Effector CD8-positive, alpha-beta T cell (primary cell): ENCODE results near the gene AKR1C8.
"Not testable (repeated sequence)": the region's sequence is repeated elsewhere in the genome, so short reads cannot be mapped to it uniquely, and the experiment has no call there.

Experiments
- DNase-seq: peaks from one replicate; lab custom pipeline; 2025; lab: John Stamatoyannopoulos, UW
- total RNA-seq, 4 experiments: gene quantifications; one replicate each; lab custom pipeline; 2026; lab: John Stamatoyannopoulos, UW

AKR1C8 gene
- total RNA-seq: 0.10 to 1.4 (median 0.73) reads per million in 4 experiments

DNA sequence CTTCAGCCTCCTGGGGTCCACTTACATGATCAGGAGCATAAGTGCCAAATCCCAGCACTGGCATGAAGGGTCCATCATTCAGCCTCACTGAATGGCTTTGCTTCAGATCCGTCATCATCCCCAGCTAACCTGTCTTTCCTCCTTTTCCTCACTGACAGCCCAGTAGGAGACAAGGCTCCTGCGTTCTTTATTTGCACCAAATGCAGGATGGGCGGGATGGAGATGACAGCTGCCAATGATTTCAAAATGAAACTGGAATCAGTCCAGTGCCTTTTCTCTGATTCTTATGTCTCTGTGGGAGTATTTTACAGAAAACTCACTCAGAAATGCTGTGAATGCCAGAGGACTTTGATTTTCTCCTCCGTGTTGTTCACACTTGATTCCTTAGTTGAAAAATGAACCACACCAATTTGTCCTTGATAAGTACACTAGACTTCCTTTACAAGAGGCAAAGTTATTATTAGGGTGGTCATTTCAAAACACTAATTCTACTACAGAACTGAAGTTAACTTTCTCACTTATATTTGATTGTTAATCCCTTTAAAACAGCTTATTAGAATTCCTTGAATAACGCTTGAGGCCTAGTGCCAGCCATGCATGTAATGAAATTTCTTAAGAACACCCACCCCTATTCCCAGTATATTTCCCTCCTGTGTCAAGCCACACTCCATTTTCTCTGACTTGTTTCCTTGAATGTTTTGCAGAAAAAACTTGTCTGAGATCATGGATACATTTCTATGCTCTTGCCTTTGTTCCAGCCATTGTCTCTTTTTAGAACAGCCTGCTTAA, at the start of gene AKR1C8:
AKR1C8 (minus strand) TSS at position 164 of the 789 bp plus-strand sequence; CDS start at position 118, 46 bp downstream.
- no peak for DNase-seq

DNA sequence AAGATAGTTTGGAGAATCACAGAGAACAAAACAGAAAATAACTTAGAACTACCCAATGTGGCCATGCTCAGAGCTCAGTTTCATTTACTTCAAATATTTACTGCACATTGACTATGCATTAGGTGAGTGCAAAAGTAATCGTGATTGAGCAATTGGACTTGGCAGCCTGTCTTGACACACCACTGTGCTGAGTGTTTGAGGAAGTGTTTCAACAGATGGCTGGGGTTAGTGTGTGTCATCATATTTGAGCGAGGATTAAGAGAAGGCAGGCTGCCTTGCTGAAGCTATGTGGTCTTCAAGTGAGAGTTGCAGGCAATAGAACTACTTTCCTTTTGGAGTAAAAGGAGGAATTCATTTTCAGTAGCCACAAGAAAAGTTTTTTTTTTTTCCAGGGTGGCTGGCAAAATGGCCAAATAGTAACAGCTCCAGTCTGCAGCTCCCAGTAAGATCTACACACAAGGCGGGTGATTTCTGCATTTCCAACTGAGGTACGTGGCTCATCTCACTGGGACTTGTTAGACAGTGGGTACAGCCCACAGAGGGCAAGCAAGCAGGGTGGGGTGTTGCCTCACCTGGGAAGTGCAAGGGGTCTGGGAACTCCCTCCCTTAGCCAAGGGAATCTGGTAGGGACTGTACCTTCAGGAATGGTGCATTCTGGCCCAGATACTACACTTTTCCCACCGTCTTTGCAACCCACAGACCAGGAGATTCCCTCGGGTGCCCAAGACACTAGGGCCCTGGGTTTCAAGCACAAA, 49.3 kb upstream of the AKR1C8 start:
- DNase-seq: no peak

GRCh38 chr10:5233324-5233723, 48.4 kb upstream of the AKR1C8 start:
- no peak for DNase-seq

DNA sequence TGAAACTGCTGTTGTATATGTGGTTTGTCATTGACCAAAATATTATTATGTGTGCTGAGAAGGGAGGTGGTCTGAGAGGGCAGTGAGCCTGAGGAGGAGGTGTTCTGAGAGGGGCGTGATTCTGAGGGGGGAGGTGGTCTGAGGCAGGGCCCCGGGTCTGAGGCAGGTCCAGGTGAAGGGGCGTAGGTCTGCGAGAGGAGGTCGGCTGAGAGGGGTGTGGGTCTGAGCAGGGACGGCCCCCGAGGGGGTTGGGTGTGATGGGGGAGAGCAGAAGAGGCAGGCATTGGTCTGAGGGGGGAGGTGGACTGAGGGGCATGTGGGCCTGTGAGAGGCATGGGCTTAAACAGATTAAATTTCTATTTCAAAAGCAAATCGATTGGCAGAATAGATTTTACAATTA, 44.1 kb upstream of the AKR1C8 start:
- no peak for DNase-seq

DNA sequence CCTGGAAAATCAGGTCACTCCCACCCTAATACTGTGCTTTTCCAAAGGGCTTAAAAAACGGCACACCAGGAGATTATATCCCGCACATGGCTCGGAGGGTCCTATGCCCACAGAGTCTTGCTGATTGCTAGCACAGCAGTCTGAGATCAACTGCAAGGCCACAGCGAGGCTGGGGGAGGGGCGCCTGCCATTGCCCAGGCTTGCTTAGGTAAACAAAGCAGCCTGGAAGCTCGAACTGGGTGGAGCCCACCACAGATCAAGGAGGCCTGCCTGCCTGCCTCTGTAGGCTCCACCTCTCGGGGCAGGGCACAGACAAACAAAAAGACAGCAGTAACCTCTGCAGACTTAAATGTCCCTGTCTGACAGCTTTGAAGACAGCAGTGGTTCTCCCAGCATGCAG, 38.0 kb upstream of the AKR1C8 start:
- not testable (repeated sequence) for DNase-seq

GRCh38 chr10:5219262-5219661, 34.3 kb upstream of the AKR1C8 start:
- no peak for DNase-seq

DNA sequence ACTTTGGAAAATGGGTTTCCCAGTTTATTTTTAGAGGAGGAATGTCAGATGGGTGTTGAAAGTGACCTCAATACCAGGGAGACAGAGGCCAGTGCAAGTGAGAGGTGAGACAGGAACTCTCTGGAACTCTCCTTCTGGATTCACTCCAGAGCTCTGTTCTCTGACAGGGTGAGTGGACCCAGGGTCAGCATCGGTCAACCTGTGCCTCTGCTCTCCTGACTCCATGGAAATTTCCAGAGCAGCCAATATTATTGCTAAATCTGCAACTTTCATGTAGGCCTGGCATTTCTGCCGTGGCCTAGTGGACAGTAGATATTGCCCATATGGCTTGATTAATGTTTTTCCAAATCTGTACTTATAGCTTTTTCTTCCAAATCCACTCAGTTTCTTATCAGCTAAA, 31.9 kb upstream of the AKR1C8 start:
- DNase-seq: no peak

- DNase-seq: no peak
Measured at GRCh38 chr10:5211696-5212536, 27.0 kb upstream of the AKR1C8 start.

DNA sequence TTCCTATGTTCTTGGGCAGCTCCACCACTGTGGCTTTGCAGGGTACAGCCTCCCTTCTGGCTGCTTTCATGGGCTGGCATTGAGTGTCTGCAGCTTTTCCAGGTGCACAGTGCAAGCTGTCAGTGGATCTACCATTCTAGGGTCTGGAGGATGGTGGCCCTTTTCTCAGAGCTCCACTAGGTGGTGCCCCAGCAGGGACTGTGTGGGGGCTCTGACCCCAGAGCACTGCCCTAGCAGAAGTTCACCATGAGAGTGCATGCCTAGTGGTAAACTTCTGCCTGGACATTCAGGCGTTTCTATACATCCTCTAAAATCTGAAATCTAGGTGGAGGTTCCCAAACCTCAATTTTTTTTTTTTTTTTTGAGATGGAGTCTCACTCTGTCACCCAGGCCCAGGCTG, 25.3 kb upstream of the AKR1C8 start:
- not testable (repeated sequence) for DNase-seq

DNA sequence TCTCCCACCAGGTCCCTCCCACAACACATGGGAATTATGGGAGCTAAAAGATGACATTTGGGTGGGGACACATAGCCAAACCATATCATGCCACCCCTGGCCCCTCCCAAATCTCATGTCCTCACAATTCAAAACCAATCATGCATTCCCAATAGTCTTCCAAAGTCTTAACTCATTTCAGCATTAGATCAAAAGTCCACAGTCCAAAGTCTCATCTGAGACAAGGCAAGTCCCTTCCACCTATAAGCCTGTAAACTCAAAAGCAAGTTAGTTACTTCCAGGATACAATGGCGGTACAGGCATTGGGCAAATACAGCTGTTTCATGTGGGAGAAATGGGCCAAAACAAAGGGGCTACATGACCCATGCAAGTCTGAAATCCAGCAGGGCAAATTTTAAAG, 24.8 kb upstream of the AKR1C8 start:
- DNase-seq: not testable (repeated sequence)

DNA sequence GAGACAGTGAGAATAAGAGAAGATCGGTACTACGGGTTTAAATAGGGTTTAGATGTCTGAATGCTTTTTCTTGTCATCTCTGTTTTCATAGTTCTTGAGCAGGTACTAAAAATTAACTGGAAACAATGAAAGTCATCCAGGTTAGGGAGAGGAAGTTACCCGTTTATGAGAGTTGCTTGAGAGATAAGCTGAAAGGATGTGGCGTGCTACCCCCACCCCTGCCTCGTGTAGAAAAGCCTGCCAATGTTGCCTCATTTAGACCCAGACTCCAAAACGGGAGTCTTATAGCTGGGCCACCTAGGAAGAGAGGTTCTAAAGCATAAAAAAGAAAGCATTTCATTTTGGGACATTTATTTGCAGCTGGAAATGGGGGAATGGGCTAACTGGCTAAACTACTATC, 21.8 kb upstream of the AKR1C8 start:
- no peak for DNase-seq

DNA sequence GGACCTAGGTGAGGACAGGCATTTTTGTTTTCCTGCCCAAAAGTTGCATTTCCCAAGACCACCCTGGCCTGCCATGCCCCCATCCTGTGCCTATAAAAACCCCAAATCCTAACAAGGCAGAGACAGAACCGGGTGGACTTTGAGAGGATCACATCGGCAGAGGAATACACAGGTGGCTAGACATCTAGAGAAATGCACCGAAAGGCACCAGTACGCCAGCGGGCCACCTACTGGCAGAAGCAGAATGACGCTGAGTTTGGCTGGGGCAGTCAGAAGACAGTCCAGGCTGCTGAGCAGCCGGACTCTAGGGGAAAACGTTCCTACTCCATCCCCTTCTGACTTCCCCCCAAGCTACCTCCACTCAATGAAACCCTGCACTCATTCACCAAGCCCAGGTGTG, 14.4 kb upstream of the AKR1C8 start:
- no peak for DNase-seq

GRCh38 chr10:5198386-5198785, 13.4 kb upstream of the AKR1C8 start:
- no peak for DNase-seq

DNA sequence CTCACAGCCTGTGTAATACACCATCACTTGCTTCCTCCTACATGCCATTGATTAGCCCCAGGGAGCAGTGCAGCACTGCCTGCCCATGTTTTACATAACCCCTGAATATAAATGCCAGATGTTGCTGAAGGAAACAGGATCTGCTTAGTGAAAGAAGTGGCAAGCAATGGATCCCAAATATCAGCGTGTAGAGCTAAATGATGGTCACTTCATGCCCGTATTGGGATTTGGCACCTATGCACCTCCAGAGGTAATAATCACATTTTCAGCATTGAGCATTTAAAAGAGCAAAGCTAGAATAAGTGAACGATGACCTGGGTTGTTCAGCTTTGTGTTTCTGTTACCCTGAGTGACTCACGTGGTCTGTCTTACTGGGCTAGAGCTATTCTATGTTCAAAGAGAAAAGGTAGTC, 11.8 kb upstream of the AKR1C8 start, which contains the start of gene AKR1C4:
AKR1C4 (plus strand) TSS at position 136 of the 412 bp plus-strand sequence; CDS start at position 167, 31 bp downstream.
- DNase-seq: no peak

- no peak for DNase-seq
Measured at GRCh38 chr10:5195727-5196374, 10.9 kb upstream of the AKR1C8 start.

DNA sequence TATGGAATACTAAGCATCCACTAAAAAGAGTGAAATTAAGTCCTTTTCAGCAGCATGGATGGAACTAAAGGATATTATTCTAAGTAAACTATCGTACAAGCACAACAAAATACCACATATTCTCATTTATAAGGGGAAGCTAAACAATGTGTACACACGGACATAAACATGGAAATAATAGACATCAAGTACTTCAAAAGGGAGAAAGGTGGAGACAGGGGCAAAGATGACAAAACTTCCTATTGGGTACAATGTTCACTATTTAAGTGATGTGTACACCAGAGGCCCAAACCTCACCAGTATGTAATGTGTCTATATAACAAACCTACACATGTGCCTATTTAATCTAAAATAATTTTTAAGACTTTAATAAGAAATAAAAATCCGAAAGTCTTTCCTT, 9.5 kb upstream of the AKR1C8 start:
- DNase-seq: no peak

DNA sequence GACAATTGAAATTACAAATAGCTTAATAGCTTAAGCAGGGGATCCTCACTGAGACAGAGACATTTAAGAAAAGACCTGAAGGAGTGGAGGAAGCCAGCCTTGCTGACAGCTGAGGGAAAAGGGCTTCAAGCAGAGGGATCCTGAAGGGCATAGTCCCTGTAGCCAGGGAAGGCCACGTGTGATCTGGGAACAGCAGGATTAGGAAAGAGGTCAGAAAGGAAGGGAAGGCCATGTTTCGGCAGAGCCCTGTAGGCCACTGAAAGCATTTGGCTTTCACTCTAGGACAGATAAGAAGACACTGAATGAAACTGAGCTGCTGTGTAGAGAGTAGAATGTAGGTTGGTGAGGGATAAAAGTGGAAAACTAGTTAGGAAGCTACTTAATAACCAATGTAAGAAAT, 3.4 kb upstream of the AKR1C8 start:
- DNase-seq: no peak

DNA sequence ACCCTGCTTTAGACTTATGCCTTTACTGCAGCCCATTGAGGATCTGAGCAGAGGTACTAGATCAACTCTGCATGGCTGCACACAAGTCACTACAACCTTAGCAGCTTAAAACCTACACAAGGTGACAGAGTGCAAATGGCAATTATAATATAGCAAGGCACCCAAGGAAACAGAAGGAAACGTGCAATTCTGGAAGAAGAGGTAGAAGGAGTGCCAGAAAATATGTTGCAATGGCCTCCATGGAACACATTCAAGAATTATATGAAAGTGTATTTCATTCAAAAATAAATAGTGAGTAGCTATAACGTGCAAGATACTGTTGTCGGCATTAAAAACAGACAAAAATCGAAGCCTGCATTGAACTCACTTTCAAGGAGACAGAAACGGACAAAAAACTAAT, 2.9 kb upstream of the AKR1C8 start:
- DNase-seq: no peak

- no peak for DNase-seq
Measured at GRCh38 chr10:5183923-5184322, 1.0 kb downstream of the AKR1C8 start.

DNA sequence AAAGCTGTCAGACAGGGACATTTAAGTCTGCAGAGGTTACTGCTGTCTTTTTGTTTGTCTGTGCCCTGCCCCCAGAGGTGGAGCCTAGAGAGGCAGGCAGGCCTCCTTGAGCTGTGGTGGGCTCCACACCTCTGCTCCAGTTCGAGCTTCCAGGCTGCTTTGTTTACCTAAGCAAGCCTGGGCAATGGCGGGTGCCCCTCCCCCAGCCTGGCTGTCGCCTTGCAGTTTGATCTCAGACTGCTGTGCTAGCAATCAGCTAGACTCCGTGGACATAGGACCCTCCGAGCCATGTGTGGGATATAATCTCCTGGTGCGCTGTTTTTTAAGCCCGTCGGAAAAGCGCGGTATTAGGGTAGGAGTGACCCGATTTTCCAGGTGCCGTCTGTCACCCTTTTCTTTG, 4.4 kb downstream of the AKR1C8 start:
- DNase-seq: not testable (repeated sequence)

DNA sequence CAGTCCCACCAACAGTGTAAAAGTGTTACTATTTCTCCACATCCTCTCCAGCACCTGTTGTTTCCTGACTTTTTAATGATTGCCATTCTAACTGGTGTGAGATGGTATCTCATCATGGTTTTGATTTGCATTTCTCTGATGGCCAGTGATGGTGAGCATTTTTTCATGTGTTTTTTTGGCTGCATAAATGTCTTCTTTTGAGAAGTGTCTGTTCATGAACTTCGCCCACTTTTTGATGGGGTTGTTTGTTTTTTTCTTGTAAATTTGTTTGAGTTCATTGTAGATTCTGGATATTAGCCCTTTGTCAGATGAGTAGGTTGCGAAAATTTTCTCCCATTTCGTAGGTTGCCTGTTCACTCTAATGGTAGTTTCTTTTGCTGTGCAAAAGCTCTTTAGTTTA, 9.4 kb downstream of the AKR1C8 start:
- DNase-seq: not testable (repeated sequence)
